ENCODE data around the gene ADCY1.
"Not testable (repeated sequence)": the region's sequence is repeated elsewhere in the genome, so short reads cannot be mapped to it uniquely, and the experiment has no call there.

Gene ADCY1

DNA sequence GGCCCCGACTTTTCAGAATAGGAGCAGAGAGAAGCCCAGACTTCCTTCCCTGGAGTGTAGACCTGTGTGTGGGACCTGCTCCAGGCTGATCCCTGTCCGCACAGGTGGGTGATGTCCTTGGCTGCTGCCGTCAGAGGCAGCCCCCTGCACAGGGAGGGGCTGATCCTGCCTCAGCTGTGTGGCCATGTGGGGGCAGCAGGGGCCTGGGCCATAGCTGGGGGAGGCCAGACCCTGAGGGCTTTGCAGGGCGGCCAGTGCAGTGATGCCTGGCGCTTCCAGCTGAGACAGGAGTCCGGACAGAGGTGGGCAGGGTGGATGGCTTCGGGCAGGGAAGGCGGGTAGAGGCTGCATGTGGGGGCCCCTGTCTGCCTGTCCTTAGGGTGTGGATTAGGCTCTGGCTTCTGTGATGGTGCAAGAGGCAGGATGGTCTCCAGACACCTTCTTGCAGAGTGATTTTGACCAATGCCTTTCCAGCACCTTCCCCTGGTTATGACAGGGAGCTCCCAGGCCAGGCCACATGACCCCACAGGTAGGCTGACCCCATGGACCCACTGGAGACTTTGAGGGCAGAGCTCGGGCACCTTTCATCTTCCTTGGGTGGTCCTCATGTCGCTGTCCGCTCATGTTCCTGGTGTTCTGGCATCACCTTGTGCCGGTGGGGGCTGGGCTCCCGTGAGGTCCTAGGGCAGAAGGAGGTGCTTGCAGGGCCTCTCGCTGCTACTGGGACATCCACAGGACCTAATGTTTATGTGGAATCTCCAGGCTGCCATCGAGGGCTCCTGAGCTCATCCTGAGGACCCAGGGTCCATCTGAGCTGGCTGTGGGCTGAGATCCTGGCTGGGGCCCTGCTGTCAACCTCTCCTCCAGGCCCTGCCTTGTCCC lies 141.5 kb downstream of the ADCY1 start:
- DNase-seq: no peak

DNA sequence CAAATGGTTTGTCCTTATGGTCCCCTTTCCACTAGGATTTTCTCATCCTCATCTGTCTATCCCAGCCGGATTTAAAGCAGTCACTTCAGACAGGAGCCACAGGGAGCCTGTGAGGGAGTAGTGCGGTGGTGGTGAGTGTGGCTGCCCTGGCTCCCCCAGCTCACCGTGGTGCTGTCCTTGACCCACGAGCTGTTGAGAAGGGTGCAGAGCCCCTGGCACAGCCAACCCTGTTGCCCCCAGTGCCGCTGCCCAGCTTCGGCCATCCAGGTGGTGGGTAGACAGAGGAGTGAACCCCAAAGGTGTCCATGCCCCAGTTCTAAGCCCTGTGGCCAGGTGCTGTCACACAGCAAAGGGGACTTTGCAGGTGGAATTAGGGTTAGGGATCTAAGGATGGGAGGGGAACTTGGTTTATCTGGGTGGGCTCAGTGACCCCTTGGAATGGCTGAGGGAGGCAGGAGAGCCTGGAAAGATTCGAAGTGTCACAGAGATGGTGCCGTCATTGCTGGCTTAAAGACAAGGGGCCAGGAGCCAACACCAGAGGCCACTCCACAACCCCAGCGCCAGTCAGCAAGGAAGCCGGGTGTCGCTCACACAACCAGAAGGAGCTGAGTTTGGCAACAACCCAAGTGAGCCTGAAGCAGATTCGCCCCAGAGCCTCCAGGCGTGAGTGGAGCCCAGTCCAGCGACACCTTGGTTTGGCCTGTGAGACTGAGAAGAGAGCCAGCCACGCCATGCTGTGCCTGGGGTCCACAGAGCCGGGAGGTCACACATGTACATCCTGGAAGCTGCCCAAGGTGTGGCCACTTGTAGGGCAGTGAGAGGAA lies 142.4 kb downstream of the ADCY1 start:
- DNase-seq: no peak

DNA sequence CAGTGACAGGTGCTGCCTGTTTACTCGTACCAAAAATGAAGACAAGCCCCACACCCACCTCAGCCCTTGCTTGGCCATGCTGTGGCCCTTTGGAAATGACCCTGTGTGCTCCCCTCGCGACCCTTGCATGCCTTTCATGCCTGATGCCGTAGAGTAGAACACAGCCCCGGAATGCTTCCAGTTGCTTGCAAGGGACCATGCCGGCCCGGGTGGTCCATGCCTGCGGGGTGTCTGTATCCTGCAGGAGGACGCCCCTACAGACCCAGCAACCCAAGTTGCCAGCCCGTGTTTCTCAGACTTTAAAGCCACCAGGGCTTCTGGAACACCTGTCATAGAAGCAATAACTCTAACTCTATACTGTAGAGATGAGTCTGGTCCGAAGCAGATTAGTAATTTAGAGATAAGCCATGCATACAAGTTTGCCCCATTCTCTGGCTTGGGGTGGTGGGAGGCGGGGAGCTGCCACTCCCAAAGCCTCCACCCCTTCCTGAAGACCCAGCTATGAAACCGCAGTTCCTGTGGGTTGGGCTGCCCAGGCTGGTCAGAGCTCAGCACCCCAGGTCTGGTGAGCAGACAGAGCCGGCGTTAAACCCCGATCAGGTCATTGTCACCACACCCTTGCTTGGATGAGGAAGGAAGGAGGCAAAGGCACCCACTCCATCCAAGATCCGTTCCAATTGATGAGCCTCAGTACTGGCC lies 143.5 kb downstream of the ADCY1 start:
- DNase-seq: no peak

DNA sequence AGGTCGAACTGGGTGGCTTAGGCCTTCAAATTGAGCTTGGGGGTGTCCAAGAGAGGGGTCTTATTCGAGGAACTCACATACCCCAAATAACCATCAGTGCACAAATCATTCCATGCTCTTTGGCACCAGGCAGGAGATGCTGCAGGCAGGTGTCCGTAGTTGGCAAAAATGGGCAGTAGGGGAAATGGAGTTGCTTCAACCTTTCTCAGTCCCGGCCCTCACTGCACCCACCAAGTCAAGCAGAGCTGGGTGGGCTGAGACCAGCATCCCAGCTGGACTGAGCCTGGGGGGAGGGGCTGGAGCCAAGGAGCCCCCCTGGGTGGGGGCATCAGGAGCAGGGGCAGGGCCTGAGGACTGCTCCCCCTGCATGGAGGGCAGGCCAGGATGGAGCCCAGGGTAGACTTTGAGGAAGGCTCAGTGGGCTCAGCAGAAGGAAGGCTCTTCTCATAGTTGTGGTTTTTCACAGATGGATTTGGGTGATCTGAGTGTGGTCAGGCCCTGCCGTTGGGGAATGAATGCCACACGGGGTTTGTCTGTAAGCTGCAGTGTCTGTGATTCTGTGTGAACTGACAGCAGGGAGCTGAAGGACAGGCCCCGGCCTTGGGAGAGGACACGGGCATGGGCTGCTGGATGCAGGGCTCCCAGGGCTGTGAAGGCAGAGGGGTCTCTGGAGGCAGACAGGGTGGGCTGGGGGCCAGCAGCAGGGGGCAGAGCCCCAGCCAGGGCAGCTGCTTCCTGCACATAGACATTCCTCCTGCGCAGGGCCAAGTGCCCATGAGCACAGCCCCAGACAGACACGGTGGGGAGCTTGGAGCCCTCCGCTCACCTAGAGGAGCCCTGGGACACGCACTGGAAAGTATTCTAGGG lies 144.5 kb downstream of the ADCY1 start:
- DNase-seq: peak; percentile 64

DNA sequence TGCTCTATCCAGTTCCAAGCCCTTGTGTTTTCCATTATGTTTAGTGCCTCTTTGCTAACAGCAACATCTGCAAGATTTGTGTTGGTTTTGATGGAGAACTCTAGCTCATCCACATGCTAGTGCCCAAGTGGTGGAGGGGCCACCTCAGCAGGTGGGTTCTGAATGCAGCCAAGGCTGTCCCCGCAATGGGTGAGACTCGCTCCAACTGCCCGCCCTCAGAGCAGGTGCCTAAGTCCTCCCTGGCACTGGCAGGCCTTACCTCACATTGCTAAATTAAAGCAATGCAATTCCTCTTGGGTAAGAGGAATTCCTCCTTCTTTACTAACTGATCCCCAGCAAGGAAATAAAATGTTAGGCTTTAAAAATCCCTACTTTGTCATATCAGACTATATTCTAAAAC lies 146.8 kb downstream of the ADCY1 start:
- DNase-seq: no peak

DNA sequence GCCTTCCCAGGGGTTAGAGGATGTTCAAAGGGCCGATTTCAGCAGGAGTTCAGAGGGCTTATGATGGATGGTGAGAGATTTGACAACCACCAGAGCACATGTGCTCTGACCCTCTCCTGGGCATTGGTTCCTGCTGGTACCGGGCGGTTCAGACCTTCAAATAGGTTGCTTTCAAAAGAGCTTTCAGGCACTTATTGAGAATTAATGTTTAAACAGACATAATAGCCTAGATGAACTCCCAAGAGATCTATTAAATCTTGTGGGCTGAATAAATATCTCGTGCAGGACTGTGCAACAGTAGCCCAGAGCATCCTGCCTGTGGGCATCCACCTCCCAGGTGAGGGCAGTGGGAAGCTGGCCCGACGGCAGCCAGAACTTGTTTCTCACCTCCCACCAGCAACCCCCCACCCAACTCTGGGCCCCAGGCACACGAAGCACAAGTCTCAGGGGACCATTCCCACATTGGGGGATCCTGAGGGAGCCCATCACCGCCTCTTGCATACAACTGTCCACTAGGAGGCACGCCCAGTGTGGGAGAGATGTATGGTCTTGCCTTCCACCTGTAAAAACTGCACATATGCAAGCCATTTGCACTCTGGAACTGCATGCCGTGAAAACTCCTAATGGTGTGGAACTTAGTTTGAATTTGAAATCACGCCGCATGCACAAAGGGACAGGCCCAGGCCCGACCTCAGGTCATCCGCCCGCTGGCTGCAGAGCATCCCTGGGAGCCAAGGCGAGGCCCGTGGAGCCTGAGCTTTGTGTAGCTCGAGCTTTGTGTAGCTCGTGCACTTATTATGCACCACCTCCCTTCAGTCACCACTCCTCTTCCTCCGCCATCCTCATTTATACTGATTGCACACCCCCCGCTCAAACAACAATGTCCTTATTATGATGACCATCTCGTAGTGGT lies 147.8 kb downstream of the ADCY1 start:
- DNase-seq: no peak

DNA sequence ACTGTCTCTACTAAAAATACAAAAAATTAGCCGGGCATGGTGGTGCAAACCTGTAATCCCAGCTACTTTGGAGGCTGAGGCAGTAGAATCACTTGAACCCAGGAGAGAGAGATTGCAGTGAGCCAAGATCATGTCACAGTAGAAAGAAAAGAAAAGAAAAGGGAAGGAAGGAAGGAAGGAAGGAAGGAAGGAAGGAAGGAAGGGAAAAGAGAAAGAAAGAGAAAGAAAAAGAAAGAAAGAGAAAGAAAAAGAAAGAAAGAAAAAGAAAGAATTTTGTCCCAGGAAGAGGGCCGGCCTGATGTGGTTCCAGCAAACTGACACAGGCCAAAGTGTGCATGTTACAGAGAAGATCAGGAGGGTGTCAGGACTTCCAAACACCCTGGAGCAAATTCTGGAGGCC lies 151.1 kb downstream of the ADCY1 start:
- DNase-seq: not testable (repeated sequence)

DNA sequence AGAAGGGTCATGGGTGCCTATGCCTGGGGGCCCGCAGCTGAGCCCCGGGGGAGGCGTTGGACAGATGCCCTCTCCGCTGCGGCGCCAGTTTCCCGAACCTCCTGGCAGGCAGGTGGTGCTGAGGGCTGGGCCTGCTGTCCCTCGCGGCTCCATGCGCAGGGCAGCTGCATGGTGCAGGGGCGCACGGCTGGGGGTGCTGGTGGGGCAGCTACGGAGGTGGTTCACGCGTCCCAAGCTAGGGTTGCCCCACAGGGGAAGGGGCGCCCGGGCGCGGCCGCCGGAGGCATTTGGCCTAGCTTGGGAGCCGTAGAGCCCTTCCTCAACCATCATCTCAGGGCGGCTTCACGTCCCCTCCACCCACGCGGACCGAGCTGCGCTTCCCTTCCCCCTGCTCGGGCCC lies 152.7 kb downstream of the ADCY1 start:
- no peak for DNase-seq

DNA sequence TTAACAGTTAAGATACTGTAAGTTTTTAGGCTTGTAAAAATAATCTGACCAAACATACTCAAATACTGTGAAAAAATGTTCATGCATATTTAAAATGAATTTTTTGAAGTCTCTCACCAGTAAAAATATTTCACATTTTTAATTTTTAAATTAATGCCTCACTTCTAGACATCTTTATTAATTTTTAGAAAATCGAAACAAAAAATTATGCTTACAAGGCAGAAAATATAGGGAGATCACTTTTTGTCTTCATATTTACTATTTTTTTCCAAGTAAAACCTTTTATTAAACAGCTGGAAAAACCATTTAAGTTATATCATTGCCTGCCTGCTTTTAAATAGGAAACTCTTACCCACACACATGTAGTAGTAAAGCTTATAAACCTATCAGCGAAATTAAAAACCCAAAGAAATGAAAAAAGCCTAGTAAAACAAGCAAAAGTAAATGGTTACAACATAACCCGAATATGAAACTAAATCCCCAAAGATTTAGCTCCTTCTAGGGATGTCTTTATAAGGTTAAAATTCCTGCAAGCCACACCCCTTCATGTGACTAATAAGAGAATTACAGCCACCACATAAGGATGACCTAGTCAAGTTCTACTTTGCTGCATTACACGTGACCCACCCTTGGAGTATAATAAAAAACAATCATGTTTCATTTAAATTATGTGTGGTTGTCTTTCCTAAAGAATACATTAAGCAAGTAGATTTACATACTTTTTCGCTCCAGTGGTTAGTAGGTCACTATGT lies 157.7 kb downstream of the ADCY1 start:
- DNase-seq: peak; percentile 90

DNA sequence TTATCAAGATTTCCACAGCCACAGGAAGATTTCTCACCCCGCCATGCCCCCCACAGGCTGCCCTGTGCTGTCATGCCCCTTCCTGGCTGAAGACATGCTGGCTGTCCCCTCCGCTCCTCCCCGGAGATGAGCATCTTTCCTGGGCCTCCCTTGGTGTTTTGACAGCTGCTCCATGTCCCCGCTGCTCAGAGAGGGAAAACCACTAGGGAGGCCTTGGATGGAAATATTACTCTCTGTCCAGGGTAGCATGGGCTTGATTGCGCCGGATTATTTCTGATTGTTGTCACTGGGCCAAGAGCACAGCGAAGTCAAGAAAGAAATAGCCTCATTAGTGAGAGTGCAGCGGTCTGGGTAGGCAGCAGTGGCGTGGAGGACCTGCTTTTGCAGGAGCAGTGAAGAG lies 164.8 kb downstream of the ADCY1 start:
- not testable (repeated sequence) for DNase-seq

DNA sequence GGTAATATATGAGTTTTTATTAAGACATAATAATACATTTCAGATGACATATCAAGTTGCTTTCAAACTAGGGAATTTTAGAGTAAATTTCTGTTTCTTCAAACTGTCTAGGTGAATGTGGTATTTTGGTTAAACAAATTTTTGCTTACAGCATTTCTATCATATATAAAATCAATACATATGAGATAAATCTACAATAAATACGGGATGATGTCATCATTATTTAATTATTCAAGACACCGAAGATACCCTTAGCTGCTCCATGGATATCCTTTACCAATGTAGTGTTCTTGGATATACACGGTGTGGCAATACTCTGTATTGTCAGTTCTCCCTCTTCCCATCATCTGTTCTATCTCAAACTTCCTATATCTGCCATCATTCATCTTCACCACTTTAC lies 166.4 kb downstream of the ADCY1 start:
- DNase-seq: not testable (repeated sequence)

DNA sequence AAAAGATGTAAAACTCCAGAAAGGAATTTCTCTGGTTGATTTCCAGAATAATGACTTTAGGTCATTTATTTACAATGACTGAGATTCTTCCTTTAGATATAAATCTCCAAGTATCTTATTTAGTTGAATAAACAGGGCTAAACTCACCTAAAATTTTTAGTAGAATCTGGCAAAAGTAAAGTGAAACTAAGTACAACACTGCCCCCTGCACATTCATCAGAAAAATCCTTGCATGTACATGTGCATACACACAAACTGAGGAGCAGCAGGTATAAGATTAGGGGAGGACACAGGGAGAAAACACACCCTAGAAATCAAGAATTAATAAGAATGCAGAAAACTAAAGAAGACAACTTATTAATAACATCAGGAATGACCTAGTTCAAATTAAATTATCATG lies 174.8 kb downstream of the ADCY1 start:
- peak; percentile 18 for DNase-seq

DNA sequence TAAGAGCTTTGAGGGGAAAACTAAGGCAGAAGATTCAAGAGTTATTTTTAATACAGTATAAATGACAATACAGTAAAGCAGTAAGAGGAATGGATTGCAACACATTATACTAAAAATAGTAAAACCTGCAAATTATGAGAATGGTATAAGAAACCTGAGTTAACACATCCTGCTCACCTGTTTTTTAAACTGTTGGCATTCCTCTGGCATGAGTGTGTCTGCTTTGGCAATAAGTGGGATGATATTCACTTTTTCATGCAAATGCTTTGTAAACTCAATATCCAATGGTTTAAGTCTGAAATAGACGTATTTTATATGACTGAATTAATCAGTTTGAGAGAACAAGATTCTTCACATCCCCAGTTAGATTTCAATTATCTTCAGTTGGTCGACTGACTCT lies 177.2 kb downstream of the ADCY1 start:
- DNase-seq: not testable (repeated sequence)

DNA sequence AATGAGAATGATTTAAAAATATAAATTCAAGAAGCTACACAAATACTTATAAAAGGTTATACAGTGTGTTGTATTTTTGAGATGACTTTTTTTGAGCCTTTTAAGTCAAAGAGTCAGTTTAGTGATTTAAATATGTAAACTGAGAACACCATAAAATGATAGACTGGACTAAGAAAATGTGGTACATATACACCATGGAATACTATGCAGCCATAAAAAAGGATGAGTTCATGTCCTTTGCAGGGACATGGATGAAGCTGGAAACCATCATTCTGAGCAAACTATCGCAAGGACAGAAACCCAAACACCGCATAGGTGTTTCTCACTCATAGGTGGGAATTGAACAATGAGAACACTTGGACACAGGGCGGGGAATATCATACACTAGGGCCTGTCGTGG lies 182.2 kb downstream of the ADCY1 start:
- DNase-seq: not testable (repeated sequence)

DNA sequence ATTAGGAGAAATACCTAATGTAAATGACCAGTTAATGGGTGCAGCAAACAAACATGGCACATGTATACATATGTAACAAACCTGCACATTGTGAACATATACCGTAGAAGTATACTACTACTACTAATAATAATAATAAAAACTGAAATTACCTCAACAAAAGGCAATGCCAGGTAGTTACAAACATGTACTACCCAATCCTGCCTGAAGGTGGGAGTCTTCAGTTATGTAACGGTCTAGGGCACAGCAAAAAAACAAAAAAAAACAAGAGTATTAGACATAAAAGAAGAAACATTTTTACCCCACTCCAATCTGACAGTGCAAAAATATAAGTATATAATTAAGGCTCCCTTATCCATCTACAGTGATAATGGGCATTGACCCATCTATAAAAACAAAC lies 182.6 kb downstream of the ADCY1 start:
- not testable (repeated sequence) for DNase-seq

DNA sequence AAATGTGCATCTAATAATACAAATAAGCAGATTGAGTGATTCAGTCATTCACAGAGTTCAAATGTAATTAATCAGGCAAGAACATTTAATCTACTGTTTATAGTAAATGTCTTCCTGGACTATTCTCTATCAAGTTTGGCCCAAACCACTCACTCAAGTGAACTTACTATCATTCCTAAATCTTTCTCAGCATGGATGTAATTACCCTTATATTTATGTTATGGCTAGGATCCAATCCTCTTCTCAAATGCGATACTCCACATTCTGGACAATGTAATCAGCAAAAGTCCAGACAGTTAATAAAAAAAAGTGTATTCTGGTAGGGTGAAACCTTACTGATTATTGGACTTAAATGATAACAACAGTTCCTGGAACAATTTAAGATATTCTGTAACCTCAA lies 185.3 kb downstream of the ADCY1 start:
- DNase-seq: not testable (repeated sequence)

DNA sequence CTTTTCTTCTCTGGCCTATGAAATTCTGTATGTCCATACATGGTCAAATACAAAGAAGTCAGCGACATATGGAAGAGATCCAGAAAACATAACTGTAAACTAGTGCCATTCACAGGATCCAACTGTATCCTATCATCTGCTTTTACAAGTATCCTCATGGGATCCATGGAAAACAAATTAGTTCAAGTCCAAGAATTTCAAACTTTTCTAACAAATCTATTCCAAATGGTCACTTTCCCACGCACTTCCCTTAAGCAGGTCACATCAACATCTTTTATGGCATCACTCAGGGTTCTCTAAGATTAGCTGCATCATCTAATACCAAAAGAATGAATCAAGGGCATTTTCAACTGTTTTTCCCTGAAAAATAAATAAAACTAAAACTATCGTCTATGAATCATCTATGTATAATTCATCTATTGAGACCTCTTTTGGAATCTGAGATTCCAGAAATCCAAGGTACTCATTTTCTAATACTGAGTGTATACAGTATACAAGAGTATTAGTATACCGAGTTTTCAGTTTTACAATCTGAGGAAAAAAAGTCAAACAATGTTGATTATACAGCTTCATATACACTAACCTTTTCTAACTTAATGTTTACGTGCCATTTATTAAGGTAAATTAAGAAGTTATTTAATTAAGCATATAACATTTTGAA lies 187.5 kb downstream of the ADCY1 start:
- DNase-seq: peak; percentile 89

DNA sequence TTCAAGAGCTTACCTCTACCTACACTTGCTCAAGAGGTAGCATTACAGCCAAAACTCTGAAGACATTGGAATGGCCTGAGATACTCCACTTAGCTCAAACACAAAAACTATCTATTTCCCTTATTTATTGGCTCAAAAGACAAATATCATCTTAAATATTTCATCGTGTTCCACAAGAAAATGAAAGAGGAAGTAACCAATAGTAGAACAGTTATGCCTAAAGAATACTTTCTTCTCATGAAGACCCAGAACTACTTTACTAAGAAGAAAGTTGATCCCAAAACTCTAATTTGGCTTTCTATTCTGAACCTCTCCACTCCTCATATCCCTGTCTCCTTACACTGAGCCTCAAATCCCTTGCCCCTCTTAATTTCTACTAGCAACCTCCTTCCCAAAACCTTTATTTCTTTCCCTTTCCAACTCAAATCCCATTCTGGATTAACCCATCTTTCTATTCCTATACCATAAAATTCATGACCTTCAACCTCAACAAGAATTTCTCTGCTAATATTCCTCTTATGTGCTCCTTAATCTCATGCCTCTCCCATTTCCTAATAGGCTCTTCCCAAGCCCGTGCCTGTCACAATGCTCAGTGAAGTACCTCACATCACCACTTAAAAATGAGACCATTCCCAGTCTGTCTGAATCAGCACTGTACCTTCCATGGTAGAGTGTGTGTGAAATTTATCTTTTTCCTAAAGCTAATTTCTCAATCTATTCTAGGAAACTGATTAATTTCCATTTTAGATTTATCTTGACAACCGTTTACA lies 188.2 kb downstream of the ADCY1 start:
- peak; percentile 2 for DNase-seq

All from fibroblast of upper back skin (primary cell).